Upper lobe of left lung (tissue), 6 donors: Measurements from ENCODE around the gene NEDD4L. TPM values are rescaled to one million over a fixed set of nuclear protein-coding genes. Genes with fewer than 3 reads are reported as not detected.
A peak's percentile ranks its signal among the peaks of the same experiment; 100 is the strongest.

Experiments
- ATAC-seq, 2 donors: fragments of 200-7000 bp; cut with Tn5 transposase; one replicate each; pipeline ENCODE4 v1.9.1; 2022; ENCODE audit warnings: mild to moderate bottlenecking in 2 of 2, moderate library complexity in 2 of 2; ENCODE audit not compliant: low FRiP score in 2 of 2
- DNase-seq, 2 donors: peaks; one replicate each; pipeline ENCODE4 v3.0.0-alpha.2; 2019 to 2020
- H3K27ac ChIP-seq, 4 donors: fragments of 200-600 bp; sonication (generic); one replicate each; pipeline ENCODE4 v1.5.1; 2016 to 2019
- H3K27me3 ChIP-seq, 4 donors: fragments of 200-600 bp; sonication (generic); one replicate each; pipeline ENCODE4 v1.5.1; 2017 to 2019
- H3K36me3 ChIP-seq, 4 donors: fragments of 200-600 bp; sonication (generic); one replicate each; pipeline ENCODE4 v1.5.1; 2016 to 2019
- H3K4me1 ChIP-seq, 4 donors: fragments of 200-600 bp; sonication (generic); one replicate each; pipeline ENCODE4 v1.5.1; 2018 to 2019
- H3K4me3 ChIP-seq, 4 donors: fragments of 200-600 bp; sonication (generic); one replicate each; pipeline ENCODE4 v1.5.1; 2017 to 2019; ENCODE audit warnings: mild to moderate bottlenecking in 2 of 4, moderate library complexity in 1 of 4
- H3K9me3 ChIP-seq, 4 donors: fragments of 200-600 bp; sonication (generic); one replicate each; pipeline ENCODE4 v1.5.1; 2018 to 2019
- EP300 ChIP-seq, 4 donors: sonication (generic); formaldehyde crosslinking; IDR thresholded peaks; one replicate each; pipeline ENCODE4 v1.5.1; 2017; ENCODE audit warnings: antibody characterized with exemption in 4 of 4, control low read depth in 2 of 4
- POLR2A ChIP-seq, 4 donors: fragments of 450-650 bp; IDR thresholded peaks; one replicate each; pipeline ENCODE4 v1.5.1; 2016 to 2017; ENCODE audit warnings: antibody characterized with exemption in 4 of 4, mild to moderate bottlenecking in 2 of 4
- POLR2AphosphoS5 ChIP-seq, 2 donors: sonication (generic); formaldehyde crosslinking; IDR thresholded peaks; one replicate each; pipeline ENCODE4 v1.5.1; 2017; ENCODE audit warnings: antibody characterized with exemption in 2 of 2
- WGBS, 2 donors: methylation state at CpG; one replicate each; pipeline ENCODE4 v1.1.5; 2017 to 2018; 5-methylcytosine and 5-hydroxymethylcytosine counted together
- total RNA-seq, 6 donors: library from RNA; depleted of rRNA in 4 of 6; stranded (reverse); fragments of >200 nt in 4 of 6; gene quantifications; one replicate each; pipeline versions ENCODE4 v1.1.0 to v1.2.1, GENCODE V29; 2016 to 2021
- TF ChIP-seq, protein P1 (sequence below), 6 experiments: fragments of 450-650 bp in 4 of 6; fragments of 200-600 bp in 2 of 6; sonication (generic) in 2 of 6; IDR thresholded peaks; one replicate each; pipeline ENCODE4 v1.5.1; 2016 to 2019; ENCODE audit warnings: antibody characterized with exemption in 6 of 6
- donor health status: DM: no; HTN: no; CAD: no; lungs with moderate emphysema.
- donor health status: DM: no; HTN: yes; CAD: no; lungs with severe emphysema.

The NEDD4L gene
- total RNA-seq, 6 donors from 2014 or later = 148 to 491 (median 300) TPM

DNA sequence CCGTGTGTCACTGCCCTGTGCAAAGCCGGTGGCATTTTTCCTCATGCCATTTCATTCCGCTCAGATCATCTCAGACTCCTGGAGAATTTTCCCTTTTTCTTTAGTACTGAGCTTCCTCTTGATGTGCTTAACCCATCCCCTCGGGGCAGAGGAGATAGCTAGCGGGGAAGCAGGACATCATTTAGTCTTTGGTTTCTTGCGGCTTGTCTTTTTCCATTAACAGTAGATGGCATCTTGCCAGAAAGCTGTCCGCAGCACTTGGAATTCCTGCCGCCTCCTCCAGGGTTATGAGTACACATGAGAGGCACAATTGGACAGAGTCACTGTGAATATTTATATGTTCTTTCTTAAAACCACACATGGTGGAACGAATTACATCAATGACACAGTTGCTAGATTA lies 358.2 kb downstream of the NEDD4L start:
- Histone ChIP-seq H3K36me3 (peaks cover 0 to 20% (median 5%) of the 10 kb centered on the region in 4 donors), H3K27ac (no peak overlapping the region), H3K9me3 (no peaks in the 10 kb centered on the region), H3K27me3 (no peaks in the 10 kb centered on the region), H3K4me1 (peaks cover 0 to 14% (median 14%) of the 10 kb centered on the region in 4 donors), H3K4me3 (no peak overlapping the region)
- DNase-seq (no peak), ATAC-seq (peak; percentile 35)
- 50 to 51% methylated on average over 9 of the region's 9 CpGs for WGBS, 2 donors
- no peak for TF ChIP-seq POLR2A (IDR thresholded peaks at IDR 0.05)
- TF ChIP-seq, protein P1, sequence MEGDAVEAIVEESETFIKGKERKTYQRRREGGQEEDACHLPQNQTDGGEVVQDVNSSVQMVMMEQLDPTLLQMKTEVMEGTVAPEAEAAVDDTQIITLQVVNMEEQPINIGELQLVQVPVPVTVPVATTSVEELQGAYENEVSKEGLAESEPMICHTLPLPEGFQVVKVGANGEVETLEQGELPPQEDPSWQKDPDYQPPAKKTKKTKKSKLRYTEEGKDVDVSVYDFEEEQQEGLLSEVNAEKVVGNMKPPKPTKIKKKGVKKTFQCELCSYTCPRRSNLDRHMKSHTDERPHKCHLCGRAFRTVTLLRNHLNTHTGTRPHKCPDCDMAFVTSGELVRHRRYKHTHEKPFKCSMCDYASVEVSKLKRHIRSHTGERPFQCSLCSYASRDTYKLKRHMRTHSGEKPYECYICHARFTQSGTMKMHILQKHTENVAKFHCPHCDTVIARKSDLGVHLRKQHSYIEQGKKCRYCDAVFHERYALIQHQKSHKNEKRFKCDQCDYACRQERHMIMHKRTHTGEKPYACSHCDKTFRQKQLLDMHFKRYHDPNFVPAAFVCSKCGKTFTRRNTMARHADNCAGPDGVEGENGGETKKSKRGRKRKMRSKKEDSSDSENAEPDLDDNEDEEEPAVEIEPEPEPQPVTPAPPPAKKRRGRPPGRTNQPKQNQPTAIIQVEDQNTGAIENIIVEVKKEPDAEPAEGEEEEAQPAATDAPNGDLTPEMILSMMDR (IDR thresholded peaks at IDR 0.05) = peak in 2 of 6 experiments; percentile 19 to 24

DNA sequence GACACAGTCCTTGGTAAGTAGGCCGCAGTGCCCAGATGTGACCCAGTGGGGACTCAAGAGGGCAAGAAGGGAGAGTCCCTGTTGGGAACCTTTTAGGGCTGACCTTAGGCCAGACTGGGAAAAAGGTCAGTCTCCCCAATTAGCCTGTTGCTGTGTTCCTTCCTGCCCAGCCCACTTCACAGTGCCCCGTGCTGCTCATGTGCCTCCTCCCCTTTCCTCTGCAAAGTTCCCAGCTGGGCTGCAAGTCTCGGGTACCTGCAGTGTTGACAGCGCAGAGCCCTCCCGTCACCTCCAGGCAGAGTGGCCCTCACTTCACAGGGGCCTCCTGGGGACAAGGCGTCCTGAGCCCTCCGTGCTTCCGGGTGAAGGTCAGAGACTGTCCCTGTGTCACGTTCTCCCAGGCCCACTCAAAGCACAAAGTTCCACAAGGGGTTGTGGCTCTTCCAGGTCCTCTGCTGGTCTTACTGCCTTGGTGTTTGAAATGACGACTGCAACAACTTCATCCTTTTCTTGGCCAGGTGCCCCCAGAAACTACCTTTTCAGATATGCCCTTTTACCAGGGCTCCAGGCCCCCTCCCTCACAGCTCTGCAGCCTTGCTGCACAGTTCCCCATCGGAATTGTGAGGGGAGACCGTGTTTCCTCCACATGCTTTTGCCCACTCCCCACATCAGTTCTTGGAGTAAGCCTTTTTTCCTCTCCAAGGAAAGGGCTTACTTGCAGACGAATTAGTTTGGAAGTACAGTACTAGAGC lies 359.1 kb downstream of the NEDD4L start:
- WGBS, 2 donors = 67 to 68% methylated on average over 11 to 13 of the region's 13 CpGs
- Histone ChIP-seq H3K36me3 (peaks cover 0 to 14% (median 4%) of the 10 kb centered on the region in 4 donors), H3K4me1 (peaks cover 0 to 14% (median 14%) of the 10 kb centered on the region in 4 donors), H3K27me3 (no peaks in the 10 kb centered on the region), H3K4me3 (no peak overlapping the region), H3K9me3 (no peaks in the 10 kb centered on the region), H3K27ac (peak overlapping the region in 1 of 4 donors; percentile 8)
- peak; percentile 29 to 62 for DNase-seq
- no peak for TF ChIP-seq EP300 (IDR thresholded peaks at IDR 0.05)
- TF ChIP-seq POLR2A (IDR thresholded peaks at IDR 0.05) = no peak
- TF ChIP-seq POLR2AphosphoS5 (IDR thresholded peaks at IDR 0.05) = no peak
- TF ChIP-seq, protein P1 (IDR thresholded peaks at IDR 0.05) = no peak
- peak in 1 of 2 donors; percentile 19 for ATAC-seq

DNA sequence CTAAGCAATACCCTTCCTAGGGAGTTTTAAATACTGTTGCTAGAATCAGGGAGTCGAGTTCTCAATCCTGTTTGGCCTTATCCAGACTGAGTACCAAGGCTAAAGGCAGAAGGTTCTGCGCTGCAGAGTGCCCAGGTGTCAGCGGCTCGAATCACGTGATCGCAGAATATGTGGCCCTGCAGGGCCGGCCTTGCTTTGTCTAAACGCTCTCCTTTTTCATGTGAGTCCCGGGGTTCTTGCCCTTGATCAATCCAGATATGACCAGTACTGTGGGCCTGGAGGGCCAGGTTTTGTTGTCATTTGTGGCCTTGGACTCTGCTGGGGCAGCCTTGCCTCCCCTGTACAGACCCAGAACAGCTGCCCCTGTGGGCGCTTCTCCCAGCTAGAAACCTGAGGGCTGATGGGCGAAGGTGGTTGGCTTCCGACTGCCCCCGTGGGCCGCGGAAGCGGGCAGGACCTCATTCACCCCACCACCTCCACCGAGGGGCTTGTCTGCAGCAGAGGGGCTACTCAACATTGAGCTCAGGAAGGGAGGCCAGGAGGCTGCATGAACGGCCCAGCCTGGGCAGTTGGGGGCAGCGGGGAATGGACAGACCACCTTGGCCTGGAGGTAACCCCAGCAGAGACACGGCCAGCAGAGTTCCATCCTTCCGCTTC lies 359.9 kb downstream of the NEDD4L start:
- TF ChIP-seq, protein P1 (IDR thresholded peaks at IDR 0.05) = no peak
- TF ChIP-seq EP300 (IDR thresholded peaks at IDR 0.05) (no peak), POLR2AphosphoS5 (IDR thresholded peaks at IDR 0.05) (no peak), POLR2A (IDR thresholded peaks at IDR 0.05) (no peak)

DNA sequence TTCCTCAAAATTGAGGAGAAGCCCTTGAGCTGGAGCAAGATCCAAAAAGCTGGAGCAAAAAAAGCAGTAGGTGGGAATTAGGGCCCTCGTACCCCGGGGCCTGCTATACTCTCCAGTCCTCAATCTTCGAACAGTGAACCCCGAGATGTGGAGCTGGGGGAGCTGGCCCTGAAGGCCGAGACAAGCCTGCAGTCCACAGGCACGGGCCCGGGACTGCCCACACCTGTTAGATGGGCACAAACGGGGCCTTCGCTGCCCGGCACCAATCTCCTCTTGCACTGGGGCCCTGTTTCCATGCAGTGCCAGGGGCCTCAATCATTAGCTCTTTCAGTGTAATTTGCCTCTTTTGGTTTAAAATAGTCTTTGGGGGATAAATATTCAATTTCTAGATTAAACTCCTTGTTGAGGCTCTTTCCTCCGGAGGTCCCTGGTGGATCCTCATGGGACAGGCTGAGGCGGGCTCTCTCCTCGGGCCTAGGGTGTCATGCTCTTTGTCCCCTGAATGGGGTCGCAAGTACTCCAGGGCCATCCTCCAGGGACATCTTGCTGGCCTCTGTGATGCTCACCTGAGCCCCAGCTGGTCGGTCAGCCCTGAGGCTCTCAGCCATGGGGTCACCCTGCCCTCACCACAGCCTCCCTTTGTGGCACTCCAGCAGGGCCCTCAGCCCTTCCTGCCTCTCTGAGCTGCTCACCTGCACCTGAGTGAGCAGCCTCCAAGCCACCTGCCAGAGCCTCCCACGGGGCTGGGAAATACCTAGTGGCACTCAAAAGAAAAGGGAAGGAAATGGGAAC lies 361.3 kb downstream of the NEDD4L start:
- TF ChIP-seq EP300 (IDR thresholded peaks at IDR 0.05) = no peak
- TF ChIP-seq, protein P1 (IDR thresholded peaks at IDR 0.05) = no peak
- TF ChIP-seq POLR2AphosphoS5 (IDR thresholded peaks at IDR 0.05) = no peak
- no peak for TF ChIP-seq POLR2A (IDR thresholded peaks at IDR 0.05)
- ATAC-seq (no peak), DNase-seq (peak in 1 of 2 donors; percentile 43)
- 67 to 86% methylated on average over 3 to 16 of the region's 16 CpGs for WGBS, 2 donors
- H3K36me3 ChIP-seq = no peaks in the 10 kb centered on the region
- H3K9me3 ChIP-seq = no peaks in the 10 kb centered on the region
- H3K4me1 ChIP-seq = peaks cover 0 to 14% (median 14%) of the 10 kb centered on the region in 4 donors
- no peaks in the 10 kb centered on the region for H3K27me3 ChIP-seq
- H3K27ac ChIP-seq = no peak overlapping the region
- no peak overlapping the region for H3K4me3 ChIP-seq

More for the DNA sequence above, 359.9 kb downstream of the NEDD4L start:
- Histone ChIP-seq H3K27ac (no peak overlapping the region), H3K36me3 (peaks cover 0 to 8% (median 2%) of the 10 kb centered on the region in 4 donors), H3K27me3 (no peaks in the 10 kb centered on the region), H3K9me3 (no peaks in the 10 kb centered on the region), H3K4me1 (peaks cover 0 to 14% (median 14%) of the 10 kb centered on the region in 4 donors), H3K4me3 (no peak overlapping the region)
- 84 to 92% methylated on average over 15 to 20 of the region's 21 CpGs for WGBS, 2 donors
- DNase-seq (peak in 1 of 2 donors; percentile 63), ATAC-seq (no peak)
